H1 (cell line): Measurements from ENCODE around the gene MMP11.
A peak's percentile ranks its signal among the peaks of the same experiment; 100 is the strongest.

ENCODE experiments used
- CEBPB ChIP-seq: IDR thresholded peaks from 2 replicates; pipeline ENCODE4 v1.6.1; 2012; ENCODE audit warnings: low read depth, low read length
- CHD1 ChIP-seq: IDR thresholded peaks from 2 replicates; pipeline ENCODE4 v1.6.1; 2012; ENCODE audit warnings: low read depth, low read length, improper control_type of control experiment
- TF ChIP-seq, protein P1 (sequence below), 3 experiments: IDR thresholded peaks; 1 replicate in 2 of 3; 2 replicates in 1 of 3; pipeline versions ENCODE4 v1.5.1 to v1.6.1; 2011; ENCODE audit warnings: low read length in 3 of 3, mild to moderate bottlenecking in 3 of 3, inconsistent platforms in 2 of 3, low read depth in 1 of 3, moderate library complexity in 1 of 3; ENCODE audit not compliant: insufficient read depth in 1 of 3; ENCODE audit errors: control extremely low read depth in 1 of 3

DNA sequence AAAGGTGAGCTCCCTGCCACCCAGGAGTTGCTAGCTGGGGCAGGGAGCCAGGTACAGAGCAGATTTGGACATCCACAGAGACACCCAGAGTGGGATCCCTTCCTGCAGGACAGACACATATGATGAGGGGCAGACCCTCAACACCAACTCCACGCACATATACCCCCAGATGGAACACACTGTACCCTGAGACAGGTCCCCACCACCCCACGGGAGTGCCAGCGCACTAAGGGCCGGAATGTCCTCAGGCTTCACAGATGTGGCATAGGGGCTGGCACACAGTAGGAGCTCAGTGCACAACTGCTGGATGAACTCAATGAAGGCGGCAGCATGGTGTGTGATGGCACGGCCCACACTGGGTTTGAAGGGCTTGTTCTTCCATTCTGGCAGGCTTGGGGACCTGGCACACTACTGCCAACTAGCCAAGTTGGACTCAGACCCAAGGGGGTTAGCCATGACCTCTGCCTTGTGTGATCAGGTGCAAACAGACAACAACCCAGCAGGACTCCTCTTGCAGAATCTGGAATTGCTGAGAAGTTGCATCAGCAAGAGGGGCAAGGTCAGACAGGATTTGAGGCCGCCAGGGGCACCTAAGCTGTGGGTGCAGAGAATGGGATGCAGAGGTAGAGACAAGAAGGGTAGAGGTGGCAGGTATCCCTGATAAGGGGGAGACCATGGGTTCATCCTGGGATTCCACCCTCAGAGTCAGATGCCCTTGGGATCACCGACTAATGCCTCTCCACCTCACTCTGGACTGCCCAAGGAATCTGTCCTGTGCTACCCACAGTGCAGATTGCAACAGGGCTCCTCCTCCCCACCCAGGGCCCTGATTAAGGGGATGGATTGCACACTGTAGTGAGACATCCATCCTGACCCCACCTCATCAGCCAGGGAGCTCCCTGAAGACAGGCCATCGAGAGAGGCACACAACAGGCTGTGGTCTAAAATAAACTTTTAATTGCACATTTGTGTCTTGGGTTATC lies 7.5 kb upstream of the MMP11 start:
- TF ChIP-seq CHD1: no peak
- TF ChIP-seq, protein P1, sequence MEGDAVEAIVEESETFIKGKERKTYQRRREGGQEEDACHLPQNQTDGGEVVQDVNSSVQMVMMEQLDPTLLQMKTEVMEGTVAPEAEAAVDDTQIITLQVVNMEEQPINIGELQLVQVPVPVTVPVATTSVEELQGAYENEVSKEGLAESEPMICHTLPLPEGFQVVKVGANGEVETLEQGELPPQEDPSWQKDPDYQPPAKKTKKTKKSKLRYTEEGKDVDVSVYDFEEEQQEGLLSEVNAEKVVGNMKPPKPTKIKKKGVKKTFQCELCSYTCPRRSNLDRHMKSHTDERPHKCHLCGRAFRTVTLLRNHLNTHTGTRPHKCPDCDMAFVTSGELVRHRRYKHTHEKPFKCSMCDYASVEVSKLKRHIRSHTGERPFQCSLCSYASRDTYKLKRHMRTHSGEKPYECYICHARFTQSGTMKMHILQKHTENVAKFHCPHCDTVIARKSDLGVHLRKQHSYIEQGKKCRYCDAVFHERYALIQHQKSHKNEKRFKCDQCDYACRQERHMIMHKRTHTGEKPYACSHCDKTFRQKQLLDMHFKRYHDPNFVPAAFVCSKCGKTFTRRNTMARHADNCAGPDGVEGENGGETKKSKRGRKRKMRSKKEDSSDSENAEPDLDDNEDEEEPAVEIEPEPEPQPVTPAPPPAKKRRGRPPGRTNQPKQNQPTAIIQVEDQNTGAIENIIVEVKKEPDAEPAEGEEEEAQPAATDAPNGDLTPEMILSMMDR (IDR thresholded peaks at IDR 0.05; ENCODE audit: control extremely low read depth in 1 of 3, insufficient read depth in 1 of 3, low read depth in 1 of 3, low read length in 3 of 3): no peak
- TF ChIP-seq CEBPB: peak; percentile 21; the same call in 1 of the 2 replicates
